ENCODE measurements around the gene VSIG10L. TPM values are rescaled to one million over a fixed set of nuclear protein-coding genes. Genes with fewer than 3 reads are reported as not detected.

Gene VSIG10L
- 0.63 TPM for total RNA-seq

DNA sequence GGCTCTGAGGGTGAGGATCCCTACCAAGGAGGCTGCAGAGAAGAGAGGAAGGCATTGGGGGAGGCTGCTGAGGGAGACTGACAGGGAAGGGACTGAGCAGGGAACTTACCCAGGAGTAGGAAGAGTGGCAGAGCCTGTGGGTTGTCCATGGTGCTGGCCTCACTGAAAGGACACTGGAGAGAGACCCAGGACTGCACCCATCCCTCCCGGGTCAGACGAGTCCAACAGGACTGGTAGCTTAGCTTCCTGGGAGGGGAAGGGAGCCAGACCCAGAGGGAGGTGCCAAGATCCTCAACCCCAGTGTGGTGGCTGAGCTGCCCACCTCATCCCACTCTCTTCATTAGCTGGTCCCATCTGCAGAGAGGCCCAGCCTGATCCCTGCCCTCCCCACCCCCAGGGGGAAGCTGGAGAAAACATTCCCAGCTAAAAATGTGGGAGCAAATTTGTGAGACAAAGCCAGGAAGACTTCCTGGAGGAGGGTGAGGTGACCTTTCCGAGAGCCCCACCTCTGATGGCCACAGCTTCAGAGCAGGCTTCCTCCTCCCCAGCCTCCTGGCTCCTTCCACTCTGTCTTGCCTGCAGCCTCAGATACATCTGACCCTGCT lies at the start of gene VSIG10L:
Gene VSIG10L, minus strand, starts transcription at position 164 of the 605 bp plus-strand sequence. Its CDS starts 15 bp downstream, at position 149.

DNA sequence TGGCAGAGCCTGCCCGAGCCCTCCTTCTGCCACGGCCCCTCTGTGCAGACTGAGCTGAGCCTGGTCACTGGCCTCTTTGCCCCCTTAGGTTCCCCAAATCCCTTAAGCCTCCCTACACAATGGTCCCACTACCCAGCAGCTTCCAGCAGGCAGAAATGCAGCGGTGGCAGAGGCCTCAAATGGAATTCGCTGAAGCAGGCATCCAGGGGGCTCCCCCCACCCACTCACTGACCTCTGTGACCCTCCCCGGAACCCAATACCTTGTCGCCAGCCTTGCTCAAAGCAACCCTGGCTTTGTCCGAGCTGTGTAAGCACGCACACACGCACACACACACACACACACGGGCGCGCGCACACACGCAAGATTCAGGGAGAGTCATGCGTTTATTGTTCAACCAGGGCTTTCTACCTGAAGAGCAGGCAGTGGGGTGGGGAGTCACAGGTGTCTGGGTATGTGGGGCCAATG lies 46.0 kb upstream of the VSIG10L start, which contains the start of gene LIM2:
Gene LIM2, minus strand, starts transcription at position 51 of the 466 bp plus-strand sequence. CDS start 531 bp downstream, outside the sequence.

DNA sequence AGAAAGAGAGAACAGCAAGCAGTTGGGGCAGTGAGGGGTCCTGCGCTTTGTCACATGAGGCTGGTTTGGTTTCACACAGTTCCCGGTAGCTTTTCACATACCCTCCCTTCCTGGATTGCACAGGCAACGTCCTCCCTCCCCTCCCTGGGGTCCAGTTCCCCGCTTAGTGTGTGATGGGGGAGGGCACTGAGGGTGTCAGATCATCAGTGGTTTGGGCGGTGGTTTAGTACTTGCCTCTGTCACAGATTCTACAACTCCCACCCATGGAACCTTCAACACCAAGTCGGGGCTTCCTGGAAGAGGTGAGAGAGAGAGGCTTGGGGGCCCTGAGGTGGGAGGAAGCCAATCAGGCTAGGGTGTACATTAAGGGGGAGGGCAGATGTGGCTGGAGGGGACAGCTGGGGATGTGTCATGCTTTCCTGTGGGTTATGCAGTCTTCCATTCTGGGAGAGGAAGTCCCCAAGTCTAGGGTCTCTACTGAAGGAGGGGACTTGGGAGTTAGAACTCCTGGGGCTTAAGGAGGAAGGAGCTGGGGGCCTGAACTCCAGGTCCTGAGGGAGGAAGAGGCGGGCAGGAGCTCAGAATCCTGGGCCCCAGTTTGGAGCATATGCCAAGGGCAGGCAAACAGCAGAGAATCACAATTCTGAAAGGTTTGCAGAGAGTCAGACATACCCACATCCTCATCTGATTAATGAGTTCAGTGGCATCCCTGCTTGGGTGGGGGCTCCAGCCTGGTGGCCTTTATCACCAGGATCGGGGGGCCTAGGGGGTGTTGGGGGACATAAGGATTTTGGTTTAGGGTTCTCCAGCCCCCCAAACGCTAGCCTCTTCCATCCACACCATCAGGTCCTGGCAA lies 30.9 kb upstream of the VSIG10L start, which contains the start of gene NKG7:
Gene NKG7, minus strand, starts transcription at position 6 of the 856 bp plus-strand sequence. CDS start 119 bp downstream, outside the sequence.

DNA sequence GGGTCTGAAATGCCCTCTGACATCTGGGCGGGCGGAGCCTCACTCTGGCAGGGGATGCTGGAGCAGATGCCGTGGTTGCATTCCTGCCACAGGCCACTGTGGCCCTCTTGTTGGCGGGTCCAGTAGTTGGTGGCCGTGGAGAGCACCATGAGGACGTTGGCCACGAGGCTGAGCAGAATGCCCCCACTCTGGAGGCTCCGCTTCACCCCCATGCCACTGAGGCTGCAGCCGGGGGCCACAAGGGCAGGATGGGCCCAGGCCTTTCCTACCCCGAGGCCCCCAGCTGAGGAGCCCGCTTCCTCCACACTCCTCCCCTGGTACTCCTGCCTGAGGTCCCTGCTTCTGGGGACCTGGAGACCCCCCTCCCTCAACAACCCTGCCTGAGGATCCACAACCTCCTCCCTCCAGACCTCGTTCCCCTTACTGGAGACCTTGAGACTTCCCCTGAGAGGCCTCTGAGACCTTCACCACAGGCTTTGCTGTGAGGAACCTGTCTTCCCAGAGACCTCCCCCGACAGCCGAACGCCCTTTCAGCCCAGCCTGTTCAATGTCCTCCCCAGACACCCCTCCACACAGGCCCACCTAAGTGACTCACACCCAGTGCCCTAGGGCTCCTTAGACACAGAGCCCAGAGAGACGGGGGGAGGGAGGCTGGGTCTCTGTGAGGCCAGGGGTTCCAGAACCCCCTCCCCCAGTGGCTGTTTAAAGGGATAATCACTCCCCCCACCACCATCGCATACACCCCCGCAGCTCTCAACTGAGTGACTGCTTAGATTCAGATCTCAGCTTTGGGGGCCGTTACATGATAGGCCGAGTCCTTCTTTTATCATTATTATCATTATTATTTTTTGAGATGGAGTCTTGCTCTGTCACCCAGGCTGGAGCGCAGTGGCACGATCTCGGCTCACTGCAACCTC lies 26.7 kb upstream of the VSIG10L start, which contains the start of gene CLDND2:
Gene CLDND2, minus strand, starts transcription at position 638 of the 917 bp plus-strand sequence. Its CDS starts 426 bp downstream, at position 212.

DNA sequence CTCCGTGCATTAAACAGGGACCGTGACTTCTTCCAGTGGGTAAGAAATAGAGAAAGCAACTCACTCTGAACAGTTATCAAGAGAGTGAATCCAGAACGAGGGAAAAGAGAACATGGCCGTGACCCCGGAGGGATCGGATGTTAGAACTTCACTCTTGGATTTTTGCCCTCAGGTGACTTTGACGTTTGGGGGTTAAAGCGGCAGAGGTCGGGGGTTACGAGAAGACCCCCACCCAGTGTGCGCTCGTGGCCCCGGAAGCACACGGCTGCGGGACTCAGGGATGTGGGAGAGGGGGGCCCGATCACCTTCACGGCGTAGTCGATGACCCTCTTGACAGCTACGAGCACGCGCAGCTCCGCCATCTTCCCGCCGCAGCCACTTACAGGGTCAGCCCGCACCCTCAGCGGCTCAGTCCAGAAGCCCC lies 24.0 kb upstream of the VSIG10L start, which contains the start of gene ETFB:
Gene ETFB, minus strand, starts transcription at position 424 of the 424 bp plus-strand sequence. Its CDS starts 62 bp downstream, at position 362.

DNA sequence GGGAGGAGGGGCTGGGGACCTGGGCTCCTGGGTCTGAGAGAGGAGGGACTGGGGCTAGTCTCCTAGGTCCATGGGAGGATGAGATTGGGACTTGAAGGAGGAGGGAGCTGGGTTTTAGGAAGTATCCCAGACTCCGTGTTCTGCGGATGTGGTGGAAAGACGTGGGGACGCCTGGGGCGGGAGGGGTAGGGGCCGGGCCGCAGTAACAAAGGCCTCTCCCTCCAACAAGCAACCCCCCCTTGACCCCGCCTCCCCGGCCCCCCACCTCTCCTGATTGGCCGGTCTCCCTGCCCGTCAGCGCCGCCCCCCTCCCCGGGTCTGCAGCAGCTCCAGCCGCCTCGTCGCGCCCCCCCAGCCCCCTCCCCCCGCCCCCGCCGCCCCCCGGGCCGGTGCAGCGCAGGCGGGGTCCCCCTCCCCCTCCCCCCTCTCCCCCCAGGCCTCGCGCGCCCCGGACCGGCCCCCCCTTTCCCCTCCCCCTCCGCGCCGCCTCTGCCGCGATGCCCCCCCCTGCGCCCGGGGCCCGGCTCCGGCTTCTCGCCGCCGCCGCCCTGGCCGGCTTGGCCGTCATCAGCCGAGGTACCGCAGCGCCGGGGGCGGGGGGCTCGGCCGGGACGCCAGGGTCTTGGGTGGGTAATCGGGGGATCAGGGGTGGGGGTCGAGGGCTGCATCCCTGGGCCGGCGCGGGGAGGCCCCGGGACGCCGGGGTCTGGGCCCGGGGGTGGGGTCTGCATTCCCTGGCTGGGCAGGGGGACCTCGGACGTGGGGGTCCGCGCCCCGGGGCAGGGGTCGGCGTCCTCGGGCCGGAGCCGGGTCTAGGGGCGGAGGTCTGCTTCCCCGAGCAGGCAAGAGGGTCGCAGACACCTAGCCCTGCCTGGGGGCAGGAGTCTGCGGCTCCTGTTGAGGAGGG lies 30.3 kb downstream of the VSIG10L start, which contains the start of gene IGLON5:
Gene IGLON5, plus strand, starts transcription at position 294 of the 907 bp plus-strand sequence. Its CDS starts 204 bp downstream, at position 498.

Other genes starting within 250 kb of the VSIG10L start
- gene CTU1, start 233.7 kb downstream of the VSIG10L start, total RNA-seq, result 6.6 TPM
- 0.31 TPM for gene SIGLEC9, start 217.2 kb downstream of the VSIG10L start, total RNA-seq
- gene SIGLEC7, start 199.8 kb downstream of the VSIG10L start, total RNA-seq, result not detected
- gene CD33, start 117.1 kb downstream of the VSIG10L start, total RNA-seq, result 0.63 TPM
- not detected for gene SIGLECL1, start 91.1 kb downstream of the VSIG10L start, total RNA-seq
- 7.8 TPM for gene IGLON5, start 30.5 kb downstream of the VSIG10L start, total RNA-seq
- gene ETFB, start 24.2 kb upstream of the VSIG10L start, total RNA-seq, result 36.0 TPM
- gene CLDND2, start 26.9 kb upstream of the VSIG10L start, total RNA-seq, result not detected
- gene NKG7, start 30.5 kb upstream of the VSIG10L start, total RNA-seq, result 0.63 TPM
- not detected for gene LIM2, start 45.8 kb upstream of the VSIG10L start, total RNA-seq
- gene C19orf84, start 48.5 kb upstream of the VSIG10L start, total RNA-seq, result not detected
- 1.9 TPM for gene SIGLEC10, start 75.5 kb upstream of the VSIG10L start, total RNA-seq
- gene SIGLEC8, start 116.3 kb upstream of the VSIG10L start, total RNA-seq, result 0.63 TPM
- not detected for gene CEACAM18, start 136.4 kb upstream of the VSIG10L start, total RNA-seq
- gene SIGLEC12, start 159.7 kb upstream of the VSIG10L start, total RNA-seq, result not detected
- gene SIGLEC6, start 189.5 kb upstream of the VSIG10L start, total RNA-seq, result not detected
- 11.6 TPM for gene ZNF175, start 229.1 kb upstream of the VSIG10L start, total RNA-seq

Data from parietal lobe (tissue), 1 donor.